Skeletal muscle cell (primary cell): ENCODE results near the gene KLHL22.
A peak's percentile ranks its signal among the peaks of the same experiment; 100 is the strongest.
"Not testable (repeated sequence)": the region's sequence is repeated elsewhere in the genome, so short reads cannot be mapped to it uniquely, and the experiment has no call there.

Experiments used
- DNase-seq: peaks from one replicate; pipeline ENCODE4 v3.0.0-alpha.2; 2010; ENCODE audit warnings: low read depth
- H3K4me3 ChIP-seq: 2 replicates; pipeline ENCODE4 v1.5.1; 2011; ENCODE audit warnings: low read depth, mild to moderate bottlenecking, control low read depth, low read length, moderate library complexity

The KLHL22 gene, protein sequence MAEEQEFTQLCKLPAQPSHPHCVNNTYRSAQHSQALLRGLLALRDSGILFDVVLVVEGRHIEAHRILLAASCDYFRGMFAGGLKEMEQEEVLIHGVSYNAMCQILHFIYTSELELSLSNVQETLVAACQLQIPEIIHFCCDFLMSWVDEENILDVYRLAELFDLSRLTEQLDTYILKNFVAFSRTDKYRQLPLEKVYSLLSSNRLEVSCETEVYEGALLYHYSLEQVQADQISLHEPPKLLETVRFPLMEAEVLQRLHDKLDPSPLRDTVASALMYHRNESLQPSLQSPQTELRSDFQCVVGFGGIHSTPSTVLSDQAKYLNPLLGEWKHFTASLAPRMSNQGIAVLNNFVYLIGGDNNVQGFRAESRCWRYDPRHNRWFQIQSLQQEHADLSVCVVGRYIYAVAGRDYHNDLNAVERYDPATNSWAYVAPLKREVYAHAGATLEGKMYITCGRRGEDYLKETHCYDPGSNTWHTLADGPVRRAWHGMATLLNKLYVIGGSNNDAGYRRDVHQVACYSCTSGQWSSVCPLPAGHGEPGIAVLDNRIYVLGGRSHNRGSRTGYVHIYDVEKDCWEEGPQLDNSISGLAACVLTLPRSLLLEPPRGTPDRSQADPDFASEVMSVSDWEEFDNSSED

GRCh38 chr22:20494978-20495860 lies at the start of gene KLHL22:
Gene KLHL22 (minus strand): TSS chr22:20495795. CDS start chr22:20489211, 6,584 bp downstream.
- peak within 1 kb of the TSS; percentile 71 for H3K4me3 ChIP-seq
- DNase-seq = no peak

DNA sequence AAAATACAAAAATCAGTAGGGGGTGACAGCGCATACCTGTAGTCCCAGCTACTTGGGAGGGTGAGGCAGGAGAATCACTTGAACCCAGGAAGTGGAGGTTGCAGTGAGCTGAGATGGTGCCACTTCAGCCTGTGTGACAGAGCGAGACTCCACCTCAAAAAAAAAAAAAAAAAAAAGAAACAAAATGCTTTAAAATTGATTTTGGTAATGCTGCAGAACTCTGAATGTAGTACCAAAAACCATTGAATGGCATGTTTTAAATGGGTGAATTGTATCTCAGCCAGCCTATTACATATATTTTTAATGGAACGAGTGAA lies 49.7 kb upstream of the KLHL22 start:
- H3K4me3 ChIP-seq, DNase-seq: not testable (repeated sequence)

DNA sequence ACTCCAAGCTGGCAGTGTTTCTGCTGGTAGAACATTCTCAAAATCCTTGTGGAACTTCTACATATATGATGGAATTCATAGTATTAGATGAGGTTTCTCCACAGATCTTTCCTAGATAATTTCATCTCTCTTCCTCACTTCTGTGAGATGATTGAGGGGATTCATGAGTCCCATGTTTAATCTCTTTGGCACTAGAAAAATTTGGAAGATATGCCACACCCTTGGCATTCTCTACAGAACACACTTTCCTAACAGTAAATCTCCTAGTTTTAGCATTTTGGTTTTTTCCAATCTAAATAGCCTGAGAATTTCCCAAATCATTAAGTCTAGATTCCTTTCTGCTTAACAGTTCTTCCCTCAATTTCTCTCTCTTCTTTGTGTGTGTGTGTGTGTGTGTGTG lies 47.1 kb upstream of the KLHL22 start:
- H3K4me3 ChIP-seq = no peak overlapping the region
- no peak for DNase-seq

DNA sequence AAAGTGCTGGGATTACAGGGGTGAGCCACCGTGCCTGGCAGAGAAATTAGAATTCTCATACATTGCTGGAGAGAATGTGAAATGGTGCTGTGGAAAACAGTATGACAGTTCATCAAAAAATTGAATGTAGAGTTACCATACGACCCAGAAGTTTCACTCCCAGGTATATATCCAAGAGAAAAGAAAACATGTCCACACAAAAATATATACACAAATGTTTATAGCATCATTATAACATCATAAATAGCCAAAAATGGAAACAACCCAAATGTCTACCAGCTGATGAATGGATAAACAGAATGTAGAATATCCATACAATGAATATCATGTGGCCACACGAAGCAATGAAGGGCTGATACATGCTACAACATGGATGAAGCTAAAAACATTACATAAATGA lies 46.5 kb upstream of the KLHL22 start:
- no peak overlapping the region for H3K4me3 ChIP-seq

DNA sequence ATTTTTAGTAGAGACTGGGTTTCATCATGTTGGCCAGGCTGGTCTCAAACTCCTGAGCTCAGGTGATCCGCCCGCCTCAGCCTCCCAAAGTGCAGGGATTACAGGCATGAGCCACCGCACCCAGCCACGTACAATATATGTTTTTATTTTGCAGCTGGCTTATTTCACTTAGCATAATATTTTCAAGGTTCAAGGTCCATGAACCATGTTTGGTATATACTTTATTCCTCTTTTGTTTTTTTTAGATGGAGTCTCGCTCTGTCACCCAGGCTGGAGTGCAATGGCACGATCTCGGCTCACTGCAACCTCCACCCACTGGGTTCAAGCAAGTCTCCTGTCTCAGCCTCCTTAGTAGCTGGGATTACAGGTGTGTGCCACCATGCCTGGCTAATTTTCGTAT lies 43.3 kb upstream of the KLHL22 start:
- DNase-seq, H3K4me3 ChIP-seq: not testable (repeated sequence)

More for the DNA sequence above, 46.5 kb upstream of the KLHL22 start:
- DNase-seq = no peak

DNA sequence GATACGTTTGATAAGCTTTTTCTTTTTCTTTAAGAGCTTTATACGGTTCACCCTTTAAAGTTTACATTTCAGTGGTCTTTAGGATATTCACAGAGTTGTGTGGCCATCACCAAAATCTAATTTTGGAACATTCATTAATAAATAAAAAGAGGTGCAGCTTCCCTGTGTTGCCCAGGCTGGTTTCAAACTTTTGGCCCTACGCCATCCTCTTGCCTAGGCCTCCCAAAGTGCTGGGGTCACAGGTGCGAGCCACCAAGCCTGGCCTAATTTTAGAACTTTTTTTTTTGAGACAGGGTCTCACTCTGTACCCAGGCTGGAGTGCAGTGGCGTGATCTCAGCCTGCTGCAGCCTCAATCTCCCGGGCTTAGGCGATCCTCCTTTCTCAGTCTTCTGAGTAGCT lies 42.4 kb upstream of the KLHL22 start:
- DNase-seq = no peak
- no peak overlapping the region for H3K4me3 ChIP-seq

- no peak for DNase-seq
- H3K4me3 ChIP-seq = no peak overlapping the region
Observed at GRCh38 chr22:20537325-20537756, 41.7 kb upstream of the KLHL22 start.

DNA sequence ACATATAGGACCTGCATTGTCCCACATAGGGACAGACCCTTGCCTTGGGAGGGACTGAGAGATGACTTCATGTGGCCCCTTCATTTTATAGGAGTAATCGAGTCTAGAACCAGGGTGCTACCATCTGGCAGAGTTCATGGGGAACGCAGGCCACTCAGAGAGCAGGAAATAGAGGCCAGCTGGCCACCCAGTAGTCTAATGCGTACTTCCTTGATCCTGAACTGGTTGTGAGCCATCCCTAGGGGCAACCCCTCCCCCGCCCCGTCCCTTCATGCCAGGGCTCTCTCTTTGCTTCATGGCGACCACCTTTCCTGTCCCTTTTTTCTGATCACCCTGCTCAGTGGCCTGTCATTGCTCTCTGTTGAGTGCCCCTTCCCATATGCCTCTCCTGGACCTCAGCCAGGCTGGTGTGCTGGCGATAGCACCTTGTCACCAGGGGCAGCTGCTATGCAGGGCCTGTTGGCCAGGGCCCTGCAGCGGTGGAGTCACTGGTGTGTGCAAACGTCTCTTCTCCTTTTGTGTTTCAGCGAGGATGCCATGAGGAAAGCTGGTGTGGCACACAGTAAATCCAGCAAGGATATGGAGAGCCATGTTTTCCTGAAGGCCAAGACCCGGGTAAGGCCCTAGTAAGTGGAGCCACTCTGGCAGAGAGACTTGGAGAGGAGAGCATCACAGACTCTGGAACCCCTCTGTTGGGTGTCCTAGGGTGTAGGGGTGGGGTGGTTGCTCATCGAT lies 41.2 kb upstream of the KLHL22 start:
- no peak overlapping the region for H3K4me3 ChIP-seq
- DNase-seq = no peak

- no peak for DNase-seq
- H3K4me3 ChIP-seq = no peak overlapping the region
Observed at GRCh38 chr22:20533879-20534265, 38.3 kb upstream of the KLHL22 start.

DNA sequence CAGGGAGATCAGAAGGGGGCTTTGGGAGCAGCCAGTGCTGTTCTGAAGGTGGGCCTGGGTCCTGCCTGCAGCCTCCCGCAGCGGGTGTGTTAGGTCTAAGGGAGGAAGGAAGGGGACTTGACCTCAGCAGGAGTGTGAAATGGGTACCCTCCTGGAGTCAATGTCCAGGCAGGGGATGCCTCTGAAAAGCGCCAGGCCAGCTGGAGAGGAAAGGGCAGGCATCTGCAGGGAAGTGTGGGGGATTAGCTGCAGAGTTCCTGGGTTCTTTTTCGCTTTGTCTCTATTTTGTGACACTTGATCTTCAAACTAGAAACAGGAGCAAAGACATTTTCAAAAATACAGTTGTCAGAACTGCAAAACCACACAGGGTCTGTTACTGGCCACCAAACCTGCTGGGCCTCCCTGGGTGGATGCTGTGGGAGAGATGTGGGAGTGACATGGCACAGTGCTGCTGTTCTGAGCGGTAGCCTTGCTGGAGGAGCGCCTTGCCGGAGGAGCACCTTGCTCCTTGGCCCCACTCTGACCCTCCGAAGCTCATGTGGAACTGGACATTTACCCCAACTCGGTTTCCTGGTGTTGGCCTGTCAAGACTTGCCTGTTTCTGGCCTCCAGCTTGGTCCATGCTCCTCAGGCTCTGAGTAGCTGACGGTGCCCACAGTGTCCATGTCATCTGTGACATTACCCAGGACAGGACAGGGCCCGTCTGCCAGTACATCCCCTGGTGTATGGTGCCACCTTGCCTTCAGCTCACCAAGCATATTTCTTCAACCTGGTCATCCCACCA lies 37.7 kb upstream of the KLHL22 start:
- no peak overlapping the region for H3K4me3 ChIP-seq
- DNase-seq = no peak

DNA sequence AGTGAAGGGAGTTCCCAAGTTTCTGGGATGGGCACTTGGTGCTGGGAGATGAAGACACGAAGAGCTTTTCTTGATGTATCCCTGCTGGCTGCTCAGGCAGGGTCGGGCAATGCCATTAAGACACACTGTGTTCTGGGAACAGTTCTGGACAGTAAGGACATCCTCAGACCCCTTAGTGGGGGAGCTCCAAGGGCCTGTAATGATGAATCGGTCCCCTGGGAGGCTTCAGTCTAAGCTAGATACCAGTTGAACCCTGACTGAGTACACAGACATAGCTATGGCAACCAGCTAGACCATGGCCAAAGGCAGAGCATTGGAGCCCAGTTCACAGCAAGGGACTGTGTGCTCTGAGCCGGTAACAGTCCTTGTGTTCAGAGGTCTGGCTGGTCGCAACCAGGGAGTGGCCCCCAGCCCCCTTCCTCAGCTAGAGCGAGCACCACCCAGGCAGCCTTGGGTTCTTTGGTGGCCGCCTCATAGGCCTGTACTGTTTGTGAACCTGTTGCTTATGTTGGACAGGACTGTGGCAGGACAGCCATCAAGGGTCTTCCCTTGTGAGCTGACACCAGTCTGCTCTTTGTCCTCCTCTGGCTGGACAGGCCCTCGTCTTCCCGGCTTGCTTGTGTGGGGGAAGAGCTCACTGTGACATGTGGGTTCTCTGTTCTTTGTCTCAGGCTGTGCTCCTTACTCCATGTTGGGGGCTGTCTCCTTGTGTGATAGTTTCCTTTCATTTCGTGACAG lies 36.8 kb upstream of the KLHL22 start:
- H3K4me3 ChIP-seq = no peak overlapping the region
- DNase-seq = no peak

- DNase-seq = peak; percentile 55
- H3K4me3 ChIP-seq = no peak overlapping the region
Observed at GRCh38 chr22:20531404-20532201, 36.0 kb upstream of the KLHL22 start.

GRCh38 chr22:20531154-20531403 lies 35.5 kb upstream of the KLHL22 start:
- DNase-seq = no peak
- no peak overlapping the region for H3K4me3 ChIP-seq

DNA sequence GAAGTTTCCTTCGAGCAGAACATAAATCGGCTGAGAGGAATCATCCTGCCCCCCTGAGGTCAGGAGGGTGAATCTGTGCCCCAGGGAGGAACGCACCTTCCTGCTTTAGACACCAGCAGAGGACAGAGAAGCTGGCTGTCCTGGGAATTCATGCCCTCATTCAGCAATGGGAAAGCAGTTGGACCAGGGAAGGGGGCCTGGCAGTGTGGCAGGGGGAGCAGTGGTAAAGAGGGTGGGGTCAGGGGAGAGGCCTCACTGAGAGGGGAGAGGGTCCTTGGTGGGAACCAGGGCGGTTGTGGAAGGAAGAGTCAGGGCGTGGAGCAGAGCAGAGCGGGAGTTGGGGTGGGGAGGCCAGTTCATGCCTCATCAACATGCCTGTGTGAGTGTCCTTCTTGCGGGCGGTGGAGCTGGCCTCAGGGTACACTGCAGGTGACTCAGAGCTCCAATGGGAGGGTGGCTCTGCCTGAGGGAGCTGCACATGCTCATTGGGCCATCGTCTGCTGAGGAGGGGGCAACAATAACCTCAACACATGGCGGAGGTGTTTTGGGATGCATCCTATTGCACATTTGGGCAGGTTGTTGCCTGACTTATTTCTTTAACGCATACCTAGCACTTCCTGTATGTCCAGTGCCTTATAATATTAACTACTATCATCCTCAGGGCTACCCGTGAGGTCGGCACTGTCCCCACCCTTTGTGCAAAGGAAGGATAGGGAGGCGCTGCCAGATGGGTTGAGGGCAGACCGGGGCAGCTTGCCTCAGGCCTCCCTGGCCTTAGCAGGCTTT lies 35.0 kb upstream of the KLHL22 start:
- DNase-seq = no peak
- H3K4me3 ChIP-seq = no peak overlapping the region

DNA sequence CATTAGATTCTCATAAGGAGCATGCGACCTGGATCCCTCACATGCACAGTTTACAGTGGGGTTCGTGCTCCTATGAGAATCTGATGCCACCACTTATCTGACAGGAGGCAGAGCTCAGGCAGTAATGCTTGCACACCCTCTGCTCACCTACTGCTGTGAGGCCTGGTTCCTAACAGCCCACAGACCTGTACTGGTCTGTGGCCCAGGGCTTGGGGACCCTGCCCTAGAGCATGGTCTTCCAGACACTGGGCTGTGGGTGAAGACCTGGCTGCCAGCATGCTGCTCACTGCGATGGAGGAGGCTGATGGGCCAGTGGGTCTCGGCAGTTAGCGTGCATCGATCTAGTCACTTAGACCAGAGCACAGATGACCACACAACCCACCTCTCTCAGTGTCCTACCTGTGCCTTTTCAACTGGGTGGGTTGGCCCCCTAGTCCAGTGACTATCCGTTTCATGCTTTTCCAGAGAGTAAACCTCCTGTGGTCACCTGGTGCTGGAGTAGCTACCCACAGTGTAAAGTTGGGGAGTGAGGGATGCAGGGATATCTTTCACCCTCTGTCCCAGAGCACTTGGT lies 32.9 kb upstream of the KLHL22 start:
- H3K4me3 ChIP-seq = no peak overlapping the region
- DNase-seq = no peak

- H3K4me3 ChIP-seq = no peak overlapping the region
- DNase-seq = peak; percentile 40
Observed at GRCh38 chr22:20526628-20527355, 31.2 kb upstream of the KLHL22 start.
